ENCODE measurements around the gene NCKAP5. TPM values are rescaled to one million over a fixed set of nuclear protein-coding genes. Genes with fewer than 3 reads are reported as not detected.

The NCKAP5 gene
- total and polyA plus RNA-seq, 2 of the 13 experiments (the other 11 are each of a cell fraction or from before 2014, with no cell fraction given), result 0.01 TPM; not detected in 1

DNA sequence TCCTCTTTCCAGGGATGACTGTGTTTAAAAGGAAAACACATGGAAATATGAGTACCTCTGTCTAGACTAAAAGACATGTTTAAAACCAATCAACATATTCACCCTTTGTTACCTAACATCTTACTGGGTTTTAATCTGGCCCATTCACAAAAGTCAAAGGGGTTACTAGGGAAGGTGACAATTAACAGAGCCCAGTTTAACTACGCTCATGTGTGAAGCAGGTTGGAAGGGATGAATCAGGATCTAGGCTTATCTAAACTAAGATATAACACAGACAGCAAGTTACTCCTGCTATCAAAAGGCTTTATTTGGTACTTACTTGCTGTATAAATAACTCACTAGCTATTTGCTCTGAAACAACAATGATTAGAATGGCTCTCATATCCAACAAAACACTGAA is 337.0 kb downstream of the NCKAP5 start (continued):
- TF ChIP-seq BRF2 (CRISPR knock-in tag; IDR thresholded peaks at IDR 0.05) (no peak), YY1 (IDR thresholded peaks at IDR 0.05; ENCODE audit: insufficient read depth, insufficient replicate concordance, low read depth, low read length) (no peak)
- TF ChIP-seq, protein P1, sequence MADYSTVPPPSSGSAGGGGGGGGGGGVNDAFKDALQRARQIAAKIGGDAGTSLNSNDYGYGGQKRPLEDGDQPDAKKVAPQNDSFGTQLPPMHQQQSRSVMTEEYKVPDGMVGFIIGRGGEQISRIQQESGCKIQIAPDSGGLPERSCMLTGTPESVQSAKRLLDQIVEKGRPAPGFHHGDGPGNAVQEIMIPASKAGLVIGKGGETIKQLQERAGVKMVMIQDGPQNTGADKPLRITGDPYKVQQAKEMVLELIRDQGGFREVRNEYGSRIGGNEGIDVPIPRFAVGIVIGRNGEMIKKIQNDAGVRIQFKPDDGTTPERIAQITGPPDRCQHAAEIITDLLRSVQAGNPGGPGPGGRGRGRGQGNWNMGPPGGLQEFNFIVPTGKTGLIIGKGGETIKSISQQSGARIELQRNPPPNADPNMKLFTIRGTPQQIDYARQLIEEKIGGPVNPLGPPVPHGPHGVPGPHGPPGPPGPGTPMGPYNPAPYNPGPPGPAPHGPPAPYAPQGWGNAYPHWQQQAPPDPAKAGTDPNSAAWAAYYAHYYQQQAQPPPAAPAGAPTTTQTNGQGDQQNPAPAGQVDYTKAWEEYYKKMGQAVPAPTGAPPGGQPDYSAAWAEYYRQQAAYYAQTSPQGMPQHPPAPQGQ (CRISPR knock-in tag; IDR thresholded peaks at IDR 0.05; ENCODE audit: borderline replicate concordance), result no peak

- Histone ChIP-seq H4K20me1 (ENCODE audit: insufficient read depth, low read length) (no peaks in the 10 kb centered on the region), H3K4me2 (ENCODE audit: low read depth, low read length) (no peak overlapping the region), H3K36me3 (replicated peaks in 1 of 2; ENCODE audit: control insufficient read depth in 1 of 2, insufficient read depth in 2 of 2, low read length in 2 of 2) (no peaks in the 10 kb centered on the region), H3K27me3 (ENCODE audit: control insufficient read depth in 1 of 2, insufficient read depth in 2 of 2, low read length in 2 of 2) (no peaks in the 10 kb centered on the region), H3K27ac (ENCODE audit: extremely low read length, insufficient read depth, low read length) (no peak overlapping the region), H3K79me2 (ENCODE audit: insufficient read depth, low read length) (no peaks in the 10 kb centered on the region), H3K9ac (ENCODE audit: insufficient read depth, low read depth, low read length) (no peak overlapping the region), H3K4me3 (replicated peaks in 1 of 3; ENCODE audit: insufficient read depth in 1 of 3, low read depth in 2 of 3, low read length in 3 of 3) (no peak overlapping the region), H3K9me3 (ENCODE audit: low read length) (peaks cover 12% of the 10 kb centered on the region; the same call in 1 of the 2 replicates), H2AFZ (ENCODE audit: low read length) (no peak overlapping the region), H3K4me1 (ENCODE audit: insufficient read depth, low read length) (no peaks in the 10 kb centered on the region)
- in situ Hi-C loops (cut with HindIII; ENCODE audit: extremely low pct_ligation_motif_present, low pct_unique_long_range_greater_than_20kb), result no loop called here
- intact Hi-C loops (cut with micrococcal nuclease; ENCODE audit: unreplicated experiment), result no loop called here
- TF ChIP-seq HNRNPL (IDR thresholded peaks at IDR 0.05; ENCODE audit: low read depth, low read length) (no peak), BHLHE40 (IDR thresholded peaks at IDR 0.05; ENCODE audit: low read length) (no peak), GTF2F1 (IDR thresholded peaks at IDR 0.05; ENCODE audit: low read length) (no peak), SPEN (CRISPR knock-in tag; IDR thresholded peaks at IDR 0.05; ENCODE audit: low read depth) (no peak), DZIP1 (CRISPR knock-in tag; IDR thresholded peaks at IDR 0.05) (no peak), ZNF224 (CRISPR knock-in tag; IDR thresholded peaks at IDR 0.05) (no peak), ZNF232 (CRISPR knock-in tag; IDR thresholded peaks at IDR 0.05; ENCODE audit: borderline replicate concordance) (no peak)
- TF ChIP-seq, protein P2, sequence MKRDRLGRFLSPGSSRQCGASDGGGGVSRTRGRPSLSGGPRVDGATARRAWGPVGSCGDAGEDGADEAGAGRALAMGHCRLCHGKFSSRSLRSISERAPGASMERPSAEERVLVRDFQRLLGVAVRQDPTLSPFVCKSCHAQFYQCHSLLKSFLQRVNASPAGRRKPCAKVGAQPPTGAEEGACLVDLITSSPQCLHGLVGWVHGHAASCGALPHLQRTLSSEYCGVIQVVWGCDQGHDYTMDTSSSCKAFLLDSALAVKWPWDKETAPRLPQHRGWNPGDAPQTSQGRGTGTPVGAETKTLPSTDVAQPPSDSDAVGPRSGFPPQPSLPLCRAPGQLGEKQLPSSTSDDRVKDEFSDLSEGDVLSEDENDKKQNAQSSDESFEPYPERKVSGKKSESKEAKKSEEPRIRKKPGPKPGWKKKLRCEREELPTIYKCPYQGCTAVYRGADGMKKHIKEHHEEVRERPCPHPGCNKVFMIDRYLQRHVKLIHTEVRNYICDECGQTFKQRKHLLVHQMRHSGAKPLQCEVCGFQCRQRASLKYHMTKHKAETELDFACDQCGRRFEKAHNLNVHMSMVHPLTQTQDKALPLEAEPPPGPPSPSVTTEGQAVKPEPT (CRISPR knock-in tag; IDR thresholded peaks at IDR 0.05; ENCODE audit: low read depth), result no peak
- ChIA-PET POLR2A (no interaction called here), CTCF (ENCODE audit: low intra/inter-chr PET ratio, low total read pairs) (no interaction called here)
- WGBS (ENCODE audit: low lambda C conversion rate), result 3% methylated on average over 1 of the region's 1 CpG
- no peak for FAIRE-seq
- no TSS peak for BruUV-seq (replicated peaks)
- no peak for DNase-seq (ENCODE audit: low spot score)
- no peak for ATAC-seq
These were observed 338.3 kb downstream of the NCKAP5 start for GRCh38 chr2:133229974-133230373.

Measured in HepG2 (cell line).